C1 segment of cervical spinal cord (tissue), 14 donors: ENCODE data around the gene SLC34A1.
A peak's percentile ranks its signal among the peaks of the same experiment; 100 is the strongest.
"Not testable (repeated sequence)": the region's sequence is repeated elsewhere in the genome, so short reads cannot be mapped to it uniquely, and the experiment has no call there.

Experiments used
- DNase-seq, 14 donors: peaks; one replicate each; lab custom pipeline; 2025; lab: John Stamatoyannopoulos, UW

The SLC34A1 gene

DNA sequence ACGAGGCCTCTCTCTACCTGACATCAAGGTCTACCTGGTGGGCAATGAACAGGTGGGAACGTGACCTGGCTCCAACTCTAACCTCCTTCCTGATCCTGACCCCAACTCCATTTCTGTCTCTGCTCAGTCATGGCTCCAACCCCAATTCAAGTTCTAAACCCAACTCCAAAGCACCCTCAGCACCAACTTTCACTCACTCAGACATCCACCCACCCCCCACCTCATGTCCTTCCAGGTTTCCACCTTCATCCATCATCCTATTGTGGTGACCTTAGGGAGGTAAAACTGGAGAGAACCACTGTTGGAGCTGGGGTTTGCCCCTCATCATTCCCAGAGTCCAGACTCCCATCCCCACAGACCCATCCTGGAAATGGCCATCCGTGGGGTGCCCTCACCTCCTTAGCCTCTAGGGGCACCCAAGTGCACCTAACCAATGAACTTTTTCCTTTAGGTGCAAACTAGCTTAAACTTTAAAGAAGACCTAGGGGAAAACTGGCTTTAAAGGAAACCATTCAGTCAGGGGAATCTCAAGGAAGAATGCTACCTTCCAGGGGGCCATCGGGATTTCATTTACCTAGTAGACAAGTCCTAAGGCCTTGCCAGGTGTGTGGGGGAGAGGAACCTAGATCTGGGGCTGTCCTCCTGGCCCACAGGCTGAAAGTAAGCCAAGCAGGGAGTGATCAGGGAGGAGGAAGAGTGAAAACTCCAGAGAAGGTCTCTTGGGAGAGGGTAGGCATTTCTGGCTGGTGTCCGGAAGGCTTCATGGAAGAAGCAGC, 15.2 kb upstream of the SLC34A1 start:
- no peak for DNase-seq

DNA sequence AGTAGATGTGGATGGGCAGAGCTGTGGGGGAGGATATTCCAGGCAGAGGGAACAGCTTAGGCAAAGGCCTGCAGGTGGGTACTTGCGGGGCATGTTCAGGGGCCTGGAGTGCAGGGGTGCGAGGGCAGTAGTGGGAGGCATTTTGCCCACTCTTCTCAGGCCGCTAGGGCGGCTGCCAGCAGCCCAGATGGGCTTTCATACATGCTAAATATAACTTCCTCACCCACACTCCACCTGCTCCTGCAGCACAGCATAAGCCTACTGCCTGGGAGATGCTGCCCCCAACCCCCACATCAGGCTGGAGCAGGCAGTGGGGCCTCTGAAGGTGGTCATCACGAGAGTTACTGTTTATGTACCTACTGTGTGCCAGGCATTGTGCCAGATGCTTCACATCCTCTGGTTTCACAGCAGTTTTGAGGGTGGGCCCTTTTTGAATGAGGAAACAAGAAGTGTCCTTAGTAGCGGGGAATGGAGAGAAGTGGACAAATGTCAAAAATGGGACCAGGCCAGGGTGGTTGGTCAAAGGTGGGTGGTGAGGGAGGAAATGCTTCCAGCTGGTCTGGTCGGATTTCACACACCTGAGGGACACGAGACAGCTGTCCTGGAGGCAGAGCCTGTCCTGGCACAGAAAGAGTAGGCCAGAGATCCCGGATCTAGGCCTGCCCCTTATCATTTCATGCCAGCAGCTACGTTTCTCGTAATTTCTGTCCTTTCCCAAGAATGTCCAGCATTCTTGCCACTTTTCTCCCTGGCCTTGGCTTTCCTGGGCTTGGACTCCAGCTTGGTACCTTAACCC, 14.4 kb upstream of the SLC34A1 start:
- no peak for DNase-seq

DNA sequence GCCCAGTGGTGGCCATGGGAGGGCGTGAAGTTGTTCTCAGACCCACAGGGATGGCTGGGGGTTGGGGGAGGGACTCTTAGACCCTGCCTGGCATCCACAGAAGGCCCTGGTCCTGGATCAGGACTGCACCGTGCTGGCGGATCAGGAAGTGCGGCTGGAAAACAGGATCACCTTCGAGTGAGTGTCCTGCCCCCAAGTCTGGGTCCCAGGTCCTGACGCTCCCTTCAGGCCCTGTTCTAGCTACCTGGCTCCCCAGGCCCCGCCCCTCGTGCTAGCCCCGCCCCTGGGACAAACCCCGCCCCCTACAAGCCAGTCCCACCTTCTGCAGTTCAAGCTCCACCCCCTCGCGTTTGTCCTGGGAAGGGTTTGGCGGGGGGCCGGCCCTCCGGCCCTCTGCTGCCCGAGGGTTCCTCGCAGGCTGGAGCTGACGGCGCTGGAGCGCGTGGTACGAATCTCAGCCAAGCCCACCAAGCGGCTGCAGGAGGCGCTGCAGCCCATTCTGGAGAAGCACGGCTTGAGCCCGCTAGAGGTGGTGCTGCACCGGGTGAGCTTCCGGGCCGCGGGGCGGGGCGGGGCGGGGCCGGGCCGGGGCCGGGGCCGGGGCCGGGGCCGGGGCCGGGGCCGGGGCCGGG, 13.6 kb upstream of the SLC34A1 start:
- peak in 6 of 14 donors; percentile 5 to 72 (median 28) for DNase-seq

DNA sequence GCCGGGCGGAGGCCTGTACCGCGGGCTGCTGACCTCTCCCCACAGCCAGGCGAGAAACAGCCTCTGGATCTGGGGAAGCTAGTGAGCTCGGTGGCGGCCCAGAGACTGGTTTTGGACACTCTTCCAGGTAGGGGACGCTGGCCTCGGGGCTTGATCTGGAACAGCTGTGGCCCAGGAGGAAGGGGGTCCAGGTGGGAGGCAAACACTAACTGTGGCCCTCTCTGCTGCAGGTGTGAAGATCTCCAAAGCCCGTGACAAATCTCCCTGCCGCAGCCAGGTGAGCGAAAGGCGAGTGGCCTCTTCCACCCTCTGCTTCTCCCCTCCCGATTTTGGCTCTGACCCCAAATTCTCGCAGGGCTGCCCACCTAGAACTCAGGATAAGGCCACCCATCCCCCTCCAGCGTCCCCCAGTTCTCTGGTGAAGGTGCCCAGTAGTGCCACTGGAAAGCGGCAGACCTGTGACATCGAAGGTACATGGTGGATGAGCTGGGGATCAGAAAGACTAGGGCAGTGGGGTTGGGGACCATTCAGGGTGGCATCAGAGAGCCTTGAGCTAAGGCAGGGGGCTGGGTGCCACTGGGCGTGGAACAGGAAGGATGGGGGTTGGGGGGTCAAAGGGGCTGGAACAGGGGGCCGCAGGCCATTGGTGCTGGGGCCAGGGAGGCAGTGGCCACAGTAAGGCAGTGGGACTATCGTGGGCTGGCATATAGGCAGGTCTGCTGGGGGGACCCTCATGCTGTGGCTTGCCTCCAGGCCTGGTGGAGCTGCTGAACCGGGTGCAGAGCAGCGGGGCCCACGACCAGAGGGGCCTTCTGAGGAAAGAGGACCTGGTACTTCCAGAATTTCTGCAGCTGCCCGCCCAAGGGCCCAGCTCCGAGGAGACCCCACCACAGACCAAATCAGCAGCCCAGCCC, 12.9 kb upstream of the SLC34A1 start:
- no peak for DNase-seq

DNA sequence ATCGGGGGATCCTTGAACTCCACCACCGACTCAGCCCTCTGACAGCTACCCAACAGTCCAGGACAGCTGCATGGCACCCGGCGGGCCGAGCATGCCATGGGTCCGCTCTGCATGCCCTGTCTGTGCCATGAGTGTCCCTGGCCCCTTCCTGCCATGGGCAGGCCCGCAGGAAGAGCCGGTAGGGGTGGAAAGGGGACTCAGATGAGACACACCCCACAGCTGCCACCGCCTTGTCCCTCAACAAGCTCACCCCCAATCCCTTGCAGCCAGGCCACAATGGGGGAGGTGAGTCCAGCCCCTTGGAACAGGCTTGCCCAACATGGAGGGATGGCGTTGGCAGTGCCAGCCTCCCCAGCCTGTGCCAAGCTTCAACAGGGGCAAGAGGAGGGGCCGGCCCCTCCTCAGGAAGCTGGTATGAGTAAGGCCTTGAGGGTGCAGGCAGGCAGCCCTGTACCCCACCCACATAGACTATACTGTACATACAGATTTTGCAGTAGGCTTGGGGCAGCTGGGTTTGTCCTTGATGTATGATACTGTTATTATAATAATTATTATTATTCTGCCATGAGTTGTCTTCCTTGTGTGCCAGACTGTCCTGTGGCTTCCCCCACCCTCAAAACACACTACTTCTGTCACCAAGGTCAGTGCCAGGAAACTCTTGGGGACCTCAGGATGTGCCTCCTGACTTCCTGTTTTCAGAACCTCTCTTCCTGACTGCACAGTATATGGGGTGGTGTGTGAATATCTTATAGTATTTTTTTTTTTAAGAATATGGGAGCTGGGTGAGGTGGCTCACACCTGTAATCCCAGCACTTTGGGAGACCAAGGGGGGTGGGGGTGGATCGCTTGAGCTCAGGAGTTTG, 12.0 kb upstream of the SLC34A1 start:
- no peak for DNase-seq

DNA sequence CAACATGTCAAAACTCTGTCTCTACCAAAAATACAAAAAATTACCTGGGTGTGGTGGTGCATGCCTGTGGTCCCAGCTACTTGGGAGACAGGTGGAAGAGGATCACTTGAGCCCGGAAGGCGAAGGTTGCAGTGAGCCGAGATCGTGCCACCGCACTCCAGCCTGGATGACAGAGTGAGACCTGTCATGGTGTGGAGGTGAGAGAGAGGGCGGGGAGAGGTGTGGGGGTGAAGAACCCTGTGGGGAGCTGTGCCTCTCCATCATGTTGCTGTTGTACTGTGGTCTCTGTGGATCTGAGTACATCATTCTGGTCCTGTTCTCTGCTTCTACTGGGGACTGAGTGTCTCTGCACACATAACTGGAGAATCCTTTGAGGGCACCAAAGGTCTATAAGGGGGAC, 11.3 kb upstream of the SLC34A1 start:
- no peak for DNase-seq

DNA sequence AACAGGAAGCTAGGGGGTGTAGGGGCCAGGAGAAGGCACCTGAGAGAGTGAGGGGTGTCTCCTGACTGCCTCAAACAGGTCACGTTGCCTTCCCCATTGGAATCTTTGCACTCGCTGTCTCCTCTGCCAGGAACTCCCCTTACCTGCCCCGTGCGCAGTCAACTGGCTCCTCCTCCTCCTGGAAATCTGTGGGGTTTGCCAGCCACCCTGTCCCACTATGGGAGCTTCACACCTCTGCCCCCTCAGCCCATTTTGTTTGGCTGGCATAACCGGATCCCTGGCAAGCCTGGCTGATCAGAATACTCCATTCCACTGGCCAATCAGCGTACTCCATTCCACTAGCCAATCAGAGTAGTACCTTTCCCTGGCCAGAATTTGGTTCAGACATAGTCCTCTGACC, 10.4 kb upstream of the SLC34A1 start:
- DNase-seq, result no peak

DNA sequence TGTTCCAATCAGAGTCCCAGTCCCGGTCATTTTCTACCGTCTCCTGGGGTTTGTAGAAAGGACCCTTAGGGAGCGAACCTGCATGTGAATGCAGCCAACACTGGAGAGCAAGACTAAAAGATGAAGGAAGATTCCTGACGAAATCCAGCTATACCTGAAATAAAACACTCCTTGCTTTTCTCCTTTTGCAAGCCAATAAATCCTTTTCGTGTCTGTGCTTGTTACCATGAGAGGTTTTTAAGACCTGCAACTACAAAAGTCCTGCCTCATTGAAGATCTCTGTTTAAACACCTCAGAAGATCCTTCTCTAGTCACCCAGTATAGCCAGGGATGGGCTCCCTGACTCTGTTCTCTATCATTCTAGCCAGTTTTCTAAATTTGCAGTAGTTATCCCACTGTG, 10.0 kb upstream of the SLC34A1 start:
- DNase-seq, result no peak

DNA sequence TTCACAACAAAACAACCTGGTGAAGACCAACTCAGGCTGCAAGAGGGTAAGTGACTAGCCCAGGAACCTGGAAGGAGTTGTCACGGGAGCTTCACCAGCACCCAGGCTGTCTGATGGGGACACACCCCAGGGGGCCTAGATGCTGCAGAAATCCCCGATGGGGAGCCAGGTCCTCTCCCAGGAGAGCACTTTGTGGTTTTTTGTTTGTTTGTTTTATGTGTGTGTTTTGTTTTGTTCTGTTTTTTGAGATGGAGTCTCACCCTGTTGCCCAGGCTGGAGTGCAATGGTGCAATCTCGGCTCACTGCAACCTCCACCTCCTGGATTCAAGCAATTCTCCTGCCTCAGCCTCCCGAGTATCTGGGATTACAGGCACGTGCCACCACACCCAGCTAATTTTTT, 8.7 kb upstream of the SLC34A1 start:
- DNase-seq, result not testable (repeated sequence)

DNA sequence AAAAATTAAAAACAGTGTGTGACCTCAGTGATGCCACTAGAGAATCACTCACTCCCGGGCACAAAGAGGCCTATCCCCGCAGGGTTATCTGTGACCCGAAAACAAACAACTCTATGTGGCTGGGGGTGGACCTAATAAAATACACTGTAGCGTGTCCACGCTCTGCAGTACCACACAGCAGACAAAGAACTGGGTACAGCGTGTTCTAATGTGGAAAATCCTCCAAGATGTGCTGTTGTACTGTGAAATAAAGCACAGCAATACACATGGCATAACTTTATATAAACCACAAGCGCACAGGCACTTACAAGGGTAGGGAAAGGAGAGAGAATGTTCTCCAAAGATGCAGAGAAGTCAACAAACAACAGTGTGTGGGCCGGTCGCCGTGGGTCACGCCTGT, 8.1 kb upstream of the SLC34A1 start:
- no peak for DNase-seq

DNA sequence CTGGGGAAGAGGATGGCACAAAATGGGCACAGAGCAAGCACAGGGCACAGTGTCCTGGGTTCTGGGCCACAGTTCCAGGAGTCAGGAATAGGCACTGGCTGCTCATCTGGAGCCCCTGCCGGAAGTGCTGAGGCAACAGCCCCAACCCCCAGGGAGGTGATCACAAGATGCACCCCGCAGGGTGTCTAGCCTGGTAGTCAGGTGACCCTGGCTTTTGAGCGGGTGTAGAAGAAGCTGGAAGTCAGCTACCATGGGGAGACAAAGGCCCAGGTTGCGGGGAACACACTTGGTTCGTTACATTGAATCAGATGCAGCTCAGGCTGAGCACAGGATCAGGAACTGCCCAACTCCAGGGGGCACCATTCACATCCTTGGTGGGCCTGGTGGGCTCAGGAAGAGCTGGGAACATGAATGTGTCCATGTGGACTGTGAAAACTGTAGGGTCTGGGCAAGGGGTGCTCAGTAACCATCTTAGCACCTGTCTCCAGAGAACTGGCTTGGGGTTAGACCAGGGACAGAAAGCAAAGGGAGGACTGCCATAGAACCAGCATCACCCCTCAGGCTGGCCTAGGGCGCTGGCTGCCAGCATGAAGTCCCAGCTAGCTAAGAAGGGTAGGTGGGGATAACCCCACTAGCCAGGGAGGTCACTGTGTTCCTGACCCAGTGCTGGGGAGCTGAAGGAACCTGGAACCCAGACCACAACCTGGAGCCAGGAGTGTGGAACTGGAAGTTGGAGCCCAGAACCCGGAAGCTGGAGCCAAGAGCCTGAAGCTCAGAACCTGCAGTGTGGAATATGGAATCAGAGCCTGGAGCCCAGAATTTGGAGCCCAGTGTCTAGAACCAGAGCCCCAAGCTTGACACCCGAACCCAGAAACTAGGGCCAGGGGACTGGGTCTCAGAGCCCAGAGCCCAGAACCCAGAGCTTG, 6.1 kb upstream of the SLC34A1 start:
- no peak for DNase-seq

DNA sequence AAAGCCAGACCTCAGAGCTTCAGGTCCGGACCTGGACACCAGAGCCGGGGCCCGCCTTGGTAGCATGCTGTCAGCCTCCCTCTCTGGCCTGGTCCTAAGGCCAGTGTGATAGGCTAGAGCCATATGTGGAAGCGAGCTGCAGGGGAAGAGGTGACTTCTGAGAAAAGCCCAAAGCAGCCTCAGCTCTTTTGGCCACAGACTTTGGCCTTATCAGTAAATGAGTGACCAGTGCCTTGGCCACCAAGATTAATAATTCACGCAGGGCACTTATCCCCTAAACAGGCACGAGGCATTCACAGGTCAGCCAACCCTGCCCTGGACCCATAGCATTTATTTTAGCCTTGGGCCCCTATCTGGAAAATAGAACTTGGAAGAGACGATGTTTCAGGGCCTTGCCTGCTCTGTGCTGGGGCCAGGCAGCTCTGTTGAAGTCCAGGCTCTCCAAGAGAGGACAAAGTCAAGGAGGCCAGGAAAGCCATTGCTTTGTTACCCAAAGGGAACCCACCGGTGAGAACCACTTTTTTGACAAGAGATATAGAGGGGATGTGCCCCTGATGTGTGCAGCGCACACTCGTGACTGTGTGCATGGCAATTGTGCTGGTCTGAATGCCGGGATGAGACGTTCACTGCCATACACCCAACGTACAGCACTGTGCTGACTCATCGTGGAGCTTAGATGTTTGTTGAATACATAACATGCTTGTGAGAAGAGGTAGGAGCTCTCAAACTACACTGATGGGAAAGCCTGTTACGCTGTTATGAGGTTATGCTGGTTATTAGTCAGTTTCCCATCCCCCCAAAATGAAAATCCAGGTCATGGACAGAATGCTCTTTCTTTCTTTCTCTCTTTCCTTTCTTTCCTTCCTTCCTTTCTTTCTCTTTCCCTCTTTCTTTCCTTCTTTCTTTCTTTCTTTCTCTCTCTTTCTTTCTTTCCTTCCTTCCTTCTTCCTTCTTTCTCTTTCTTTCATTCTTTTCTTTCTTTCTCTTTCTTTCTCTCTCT, 5.0 kb upstream of the SLC34A1 start:
- no peak for DNase-seq

DNA sequence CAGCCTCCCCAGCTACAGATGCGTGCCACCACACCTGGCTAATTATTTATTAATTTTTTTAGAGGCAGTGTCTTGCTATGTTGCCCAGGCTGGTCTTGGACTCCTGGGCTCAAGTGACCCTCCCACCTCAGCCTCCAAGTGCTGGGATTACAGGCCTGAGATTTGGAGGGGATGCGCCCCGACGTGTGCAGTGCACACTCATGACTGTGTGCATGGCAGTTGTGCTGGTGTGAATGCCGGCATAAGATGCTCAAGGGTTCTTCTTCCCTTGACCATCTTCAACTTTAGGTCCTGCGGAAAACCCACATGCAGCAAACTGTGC, 3.5 kb upstream of the SLC34A1 start:
- DNase-seq, result no peak

DNA sequence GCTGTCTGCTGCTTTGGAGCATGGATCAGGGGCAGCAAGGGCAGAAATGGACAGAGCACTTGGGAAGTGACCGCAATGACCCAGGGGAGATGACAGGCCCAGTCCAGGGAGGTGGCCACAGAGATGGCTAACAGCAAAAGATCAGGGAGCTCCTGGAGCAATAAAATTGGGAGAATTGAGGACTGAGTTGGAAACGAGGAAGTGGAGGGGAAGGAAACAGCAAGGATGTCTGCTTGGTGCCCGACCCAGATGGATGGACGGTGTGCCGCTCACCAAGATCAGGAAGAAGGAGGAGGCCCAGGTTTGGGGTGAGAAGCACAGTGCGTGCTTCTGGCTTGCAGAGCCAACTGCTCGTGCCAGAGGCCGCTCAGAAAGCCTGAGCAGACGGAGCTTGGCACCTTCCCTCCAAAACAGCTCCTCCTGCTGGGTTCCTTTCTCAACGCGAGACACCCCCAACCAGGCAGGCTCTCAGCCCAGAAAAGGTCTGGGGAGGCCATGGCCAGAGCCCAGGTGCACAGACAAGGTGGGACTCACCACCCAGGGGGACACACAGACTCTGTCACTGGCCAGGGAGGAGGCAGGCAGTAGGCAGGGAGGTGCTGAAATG, 1.7 kb upstream of the SLC34A1 start:
- peak in 3 of 14 donors; percentile 2 to 93 (median 26) for DNase-seq

DNA sequence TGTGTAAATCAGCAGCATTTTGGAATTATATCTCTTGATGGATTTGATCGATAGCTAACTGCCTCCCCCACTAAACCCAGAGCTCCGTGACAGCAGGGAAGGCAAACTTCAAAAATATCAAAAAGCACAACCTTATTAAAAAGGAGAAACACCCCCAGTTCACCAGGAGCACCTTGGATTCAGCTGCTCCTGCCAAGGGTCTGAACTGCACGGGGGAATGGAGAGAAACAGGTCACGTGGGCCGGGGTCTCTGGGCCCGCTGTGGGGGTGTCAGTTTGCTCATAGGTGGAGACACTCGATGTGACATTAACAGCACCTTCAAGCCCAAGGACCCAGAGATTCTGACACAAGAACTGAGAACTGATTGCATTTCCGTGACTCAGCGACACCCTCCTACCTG, 1.1 kb upstream of the SLC34A1 start:
- DNase-seq, result no peak

DNA sequence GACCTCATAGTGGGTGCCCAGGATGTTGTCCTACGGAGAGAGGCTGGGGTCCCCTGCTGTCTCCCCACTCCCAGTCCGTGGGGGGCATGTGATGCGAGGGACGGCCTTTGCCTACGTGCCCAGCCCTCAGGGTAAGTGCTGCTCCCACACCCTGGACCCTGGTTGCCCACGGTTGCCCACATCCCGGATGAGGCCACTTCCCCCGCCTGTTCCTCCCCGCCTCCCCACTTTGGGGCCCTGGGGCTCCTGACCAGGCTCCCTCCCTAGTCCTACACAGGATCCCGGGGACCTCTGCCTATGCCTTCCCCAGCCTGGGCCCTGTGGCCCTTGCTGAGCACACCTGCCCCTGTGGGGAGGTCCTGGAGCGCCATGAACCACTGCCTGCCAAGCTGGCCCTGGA, 1.5 kb downstream of the SLC34A1 start:
- no peak for DNase-seq

DNA sequence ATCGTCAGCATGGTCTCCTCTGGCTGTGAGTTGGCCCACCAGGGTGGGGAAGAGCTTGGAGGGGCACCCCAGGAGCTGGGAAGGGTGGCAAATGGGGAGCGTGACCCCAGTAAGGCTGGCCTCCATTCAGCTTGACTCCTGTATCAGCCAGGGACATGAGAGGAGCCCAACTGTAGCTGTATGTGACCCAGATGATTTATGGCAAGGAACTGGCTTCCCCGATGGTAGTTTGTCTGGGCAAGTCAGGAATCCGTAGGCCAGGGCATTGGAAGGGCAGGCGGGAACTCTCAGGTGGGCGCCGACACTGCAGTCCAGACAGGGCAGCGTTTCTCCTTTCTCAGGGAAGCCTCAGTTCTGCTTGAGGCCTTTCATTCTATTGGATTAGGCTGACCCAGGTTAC, 2.3 kb downstream of the SLC34A1 start:
- no peak for DNase-seq

DNA sequence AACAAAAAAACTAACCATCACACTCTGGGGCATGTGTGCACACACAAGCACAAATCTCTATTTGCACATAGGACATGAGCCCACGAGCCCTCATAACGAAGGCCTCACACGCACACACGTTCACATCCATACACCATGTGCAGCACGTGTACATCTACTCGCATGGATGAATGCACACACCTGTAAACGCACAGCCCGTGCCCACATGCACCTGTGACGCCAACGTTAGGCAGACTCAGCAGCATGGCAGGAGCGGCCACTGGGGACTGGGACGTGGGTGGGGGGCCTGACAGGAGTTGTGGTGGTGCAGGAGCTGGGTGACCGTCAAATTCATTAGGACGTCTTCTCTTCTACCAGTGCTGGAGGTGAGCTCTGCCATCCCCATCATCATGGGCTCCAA, 3.2 kb downstream of the SLC34A1 start:
- no peak for DNase-seq
